GM12875 (cell line): ENCODE measurements around the gene NLRX1.

Experiments used
- H3K4me3 ChIP-seq: one replicate; pipeline ENCODE4 v1.5.1; 2011; ENCODE audit warnings: low read depth, low read length, control low read depth
- CTCF ChIP-seq: IDR thresholded peaks from 2 replicates; pipeline ENCODE4 v1.5.1; 2011; ENCODE audit warnings: low read depth, mild to moderate bottlenecking, control low read depth, inconsistent platforms, low read length, moderate library complexity, borderline replicate concordance; ENCODE audit not compliant: insufficient read depth

The NLRX1 gene

GRCh38 chr11:119154178-119154577 is 14.3 kb upstream of the NLRX1 start:
- no peak overlapping the region for H3K4me3 ChIP-seq
- TF ChIP-seq CTCF = no peak

- no peak overlapping the region for H3K4me3 ChIP-seq
These were observed 12.6 kb upstream of the NLRX1 start for GRCh38 chr11:119155733-119156492.

DNA sequence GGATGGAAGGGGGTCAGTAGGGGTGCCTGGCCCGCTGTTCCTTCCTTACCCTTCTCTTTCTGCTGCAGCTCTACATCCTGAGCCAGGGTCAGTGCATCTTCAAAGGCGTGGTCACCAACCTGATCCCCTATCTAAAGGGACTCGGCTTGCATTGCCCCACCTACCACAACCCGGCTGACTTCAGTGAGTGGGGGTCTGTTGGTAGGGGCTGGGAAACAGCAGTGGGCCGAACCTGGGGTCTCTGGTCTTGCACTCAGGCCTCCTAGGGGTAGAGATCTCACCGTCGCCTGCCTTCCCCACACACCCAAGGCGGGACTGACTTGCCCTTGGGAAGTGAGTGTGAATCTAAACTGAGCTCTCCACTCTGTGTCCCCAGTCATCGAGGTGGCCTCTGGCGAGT is 12.0 kb upstream of the NLRX1 start:
- no peak overlapping the region for H3K4me3 ChIP-seq
- no peak for TF ChIP-seq CTCF

More at GRCh38 chr11:119155733-119156492, 12.6 kb upstream of the NLRX1 start:
- TF ChIP-seq CTCF = no peak

GRCh38 chr11:119157063-119157462 is 11.5 kb upstream of the NLRX1 start:
- no peak for TF ChIP-seq CTCF
- no peak overlapping the region for H3K4me3 ChIP-seq

GRCh38 chr11:119158467-119158866 is 10.1 kb upstream of the NLRX1 start:
- no peak overlapping the region for H3K4me3 ChIP-seq
- TF ChIP-seq CTCF = no peak

DNA sequence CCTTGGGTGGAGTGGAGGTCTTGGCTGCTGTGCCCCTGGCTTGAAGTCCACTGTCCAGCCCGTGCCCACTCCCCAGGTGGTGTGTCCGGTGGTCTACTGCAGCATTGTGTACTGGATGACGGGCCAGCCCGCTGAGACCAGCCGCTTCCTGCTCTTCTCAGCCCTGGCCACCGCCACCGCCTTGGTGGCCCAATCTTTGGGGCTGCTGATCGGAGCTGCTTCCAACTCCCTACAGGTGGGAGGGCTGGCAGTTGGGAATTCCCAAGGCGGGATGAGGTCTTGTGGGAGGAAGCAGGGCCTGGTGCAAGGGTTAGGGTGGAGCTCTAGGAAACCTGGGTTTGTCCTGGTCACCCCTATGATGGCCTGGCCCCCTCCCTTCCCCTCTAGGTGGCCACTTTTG is 8.4 kb upstream of the NLRX1 start:
- H3K4me3 ChIP-seq = no peak overlapping the region
- TF ChIP-seq CTCF = no peak

DNA sequence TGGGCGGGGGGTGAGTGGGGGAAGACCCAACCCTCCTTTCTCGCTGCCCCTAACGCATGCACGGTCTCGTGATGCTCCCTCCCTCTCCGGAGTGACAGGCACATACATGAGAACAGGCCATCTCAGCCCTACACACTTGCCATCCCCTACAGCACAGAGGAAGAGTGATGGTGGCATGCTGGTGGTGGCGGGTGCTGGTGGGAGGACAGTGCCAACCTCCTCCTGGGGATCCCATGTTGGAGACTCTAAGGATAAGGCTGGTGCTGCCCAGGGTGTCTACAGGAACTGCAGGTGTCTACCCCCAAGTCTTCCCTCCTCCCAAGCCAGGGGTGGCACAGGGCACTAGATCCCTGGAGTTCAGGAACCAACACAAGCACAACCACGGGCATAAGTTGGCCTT is 6.7 kb upstream of the NLRX1 start:
- H3K4me3 ChIP-seq = no peak overlapping the region
- no peak for TF ChIP-seq CTCF
